SIG-M5 treated with dmso at 0.1 percent for 504 hours (cell line): ENCODE data around the gene PSENEN.
"Not testable (repeated sequence)": the region's sequence is repeated elsewhere in the genome, so short reads cannot be mapped to it uniquely, and the experiment has no call there.

Source experiments
- DNase-seq: peaks from one replicate; lab custom pipeline; 2025; ENCODE audit not compliant: unreplicated experiment; lab: John Stamatoyannopoulos, UW

Gene PSENEN

DNA sequence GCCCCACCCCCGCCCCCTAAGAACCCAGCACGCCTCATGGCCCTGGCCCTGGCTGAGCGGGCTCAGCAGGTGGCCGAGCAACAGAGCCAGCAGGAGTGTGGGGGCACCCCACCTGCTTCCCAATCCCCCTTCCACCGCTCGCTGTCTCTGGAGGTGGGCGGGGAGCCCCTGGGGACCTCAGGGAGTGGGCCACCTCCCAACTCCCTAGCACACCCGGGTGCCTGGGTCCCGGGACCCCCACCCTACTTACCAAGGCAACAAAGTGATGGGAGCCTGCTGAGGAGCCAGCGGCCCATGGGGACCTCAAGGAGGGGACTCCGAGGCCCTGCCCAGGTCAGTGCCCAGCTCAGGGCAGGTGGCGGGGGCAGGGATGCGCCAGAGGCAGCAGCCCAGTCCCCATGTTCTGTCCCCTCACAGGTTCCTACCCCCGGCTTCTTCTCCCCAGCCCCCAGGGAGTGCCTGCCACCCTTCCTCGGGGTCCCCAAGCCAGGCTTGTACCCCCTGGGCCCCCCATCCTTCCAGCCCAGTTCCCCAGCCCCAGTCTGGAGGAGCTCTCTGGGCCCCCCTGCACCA lies 41.9 kb downstream of the PSENEN start:
- DNase-seq: no peak

- no peak for DNase-seq
Observed at GRCh38 chr19:35788205-35788960, 42.9 kb downstream of the PSENEN start.

DNA sequence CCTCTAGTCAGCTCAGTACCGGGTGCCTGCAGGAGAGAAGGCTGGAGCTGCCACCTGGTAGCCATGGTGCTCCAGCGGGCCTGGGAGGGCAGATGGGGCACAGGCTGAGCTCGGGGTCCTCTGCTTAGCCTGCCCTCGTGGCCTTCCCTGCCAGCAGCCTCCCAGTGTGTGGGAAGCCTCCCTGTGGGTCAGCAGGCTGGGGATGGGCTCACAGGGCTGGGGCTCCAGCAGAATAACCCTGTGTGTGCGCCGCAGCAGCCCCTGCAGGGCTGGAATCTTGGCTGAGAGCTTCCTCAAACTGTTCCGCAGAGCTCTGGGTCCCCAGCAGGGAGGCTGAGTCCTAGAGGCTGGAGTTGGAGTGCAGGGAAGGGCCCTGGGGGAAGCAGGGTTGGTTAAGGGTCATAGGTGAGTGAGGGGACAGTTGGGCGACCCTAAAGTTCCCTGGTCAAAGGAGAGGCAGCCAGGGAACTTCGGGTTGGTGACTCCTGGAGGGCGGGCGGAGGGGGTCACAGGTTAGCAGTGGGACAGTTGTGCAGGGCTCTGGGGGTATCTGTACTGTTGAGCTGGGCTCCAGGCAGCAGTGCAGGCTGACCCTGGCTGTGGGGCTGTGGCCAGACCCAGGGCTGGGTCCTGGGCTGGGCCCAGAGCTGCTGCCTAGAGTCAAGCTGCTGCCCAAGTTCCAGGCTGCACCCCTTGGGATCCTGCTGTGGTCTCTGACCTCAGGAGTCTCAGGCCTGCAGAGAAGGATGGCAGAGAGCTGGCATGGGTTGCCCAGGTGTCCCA lies 43.9 kb downstream of the PSENEN start:
- DNase-seq: no peak

DNA sequence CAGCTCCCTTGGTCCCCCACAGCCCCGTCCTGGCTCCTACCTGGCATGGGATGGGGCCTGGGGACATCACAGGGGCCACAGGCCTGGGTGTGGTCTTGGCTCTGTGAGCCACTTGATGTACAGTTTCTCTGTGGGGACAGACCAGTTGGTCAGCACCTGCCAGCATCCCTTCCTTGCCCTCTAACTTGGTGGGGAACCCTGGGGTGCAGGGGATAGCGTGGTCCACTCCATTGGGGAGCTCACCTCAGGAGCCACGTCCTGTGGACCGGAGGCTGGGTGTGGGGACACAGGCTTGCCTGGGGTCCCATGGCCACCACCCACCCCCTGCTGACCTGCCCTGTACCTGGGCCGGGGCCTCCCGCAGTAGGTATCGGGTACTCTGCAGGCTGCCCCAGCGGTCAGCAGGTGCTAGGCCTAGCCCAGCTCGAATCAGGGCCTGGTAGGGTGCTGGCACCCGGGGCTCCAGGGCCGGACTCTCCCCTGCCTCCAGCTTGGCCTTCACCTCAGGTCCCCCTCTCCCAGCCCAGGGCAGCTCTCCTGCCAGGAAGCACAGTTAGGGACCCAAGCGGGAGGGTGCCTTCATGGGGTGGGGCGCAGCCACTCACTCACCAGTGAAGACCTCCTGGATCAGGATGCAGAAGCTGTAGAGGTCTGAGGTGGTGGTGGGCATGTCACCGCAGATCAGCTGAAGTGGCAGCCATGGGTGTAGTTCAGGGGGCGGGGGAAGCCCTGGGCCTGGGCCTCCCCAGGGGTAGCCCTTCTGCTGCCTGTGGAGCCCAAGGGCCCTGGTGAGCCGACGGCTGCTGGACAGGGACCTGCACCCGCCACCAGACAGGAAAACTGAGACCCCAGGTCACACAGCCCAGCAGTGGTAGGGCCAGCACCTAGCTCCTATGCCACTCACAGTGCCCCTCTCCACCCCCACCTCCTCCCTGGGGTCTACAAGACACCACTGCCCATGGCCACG lies 44.8 kb downstream of the PSENEN start:
- no peak for DNase-seq

DNA sequence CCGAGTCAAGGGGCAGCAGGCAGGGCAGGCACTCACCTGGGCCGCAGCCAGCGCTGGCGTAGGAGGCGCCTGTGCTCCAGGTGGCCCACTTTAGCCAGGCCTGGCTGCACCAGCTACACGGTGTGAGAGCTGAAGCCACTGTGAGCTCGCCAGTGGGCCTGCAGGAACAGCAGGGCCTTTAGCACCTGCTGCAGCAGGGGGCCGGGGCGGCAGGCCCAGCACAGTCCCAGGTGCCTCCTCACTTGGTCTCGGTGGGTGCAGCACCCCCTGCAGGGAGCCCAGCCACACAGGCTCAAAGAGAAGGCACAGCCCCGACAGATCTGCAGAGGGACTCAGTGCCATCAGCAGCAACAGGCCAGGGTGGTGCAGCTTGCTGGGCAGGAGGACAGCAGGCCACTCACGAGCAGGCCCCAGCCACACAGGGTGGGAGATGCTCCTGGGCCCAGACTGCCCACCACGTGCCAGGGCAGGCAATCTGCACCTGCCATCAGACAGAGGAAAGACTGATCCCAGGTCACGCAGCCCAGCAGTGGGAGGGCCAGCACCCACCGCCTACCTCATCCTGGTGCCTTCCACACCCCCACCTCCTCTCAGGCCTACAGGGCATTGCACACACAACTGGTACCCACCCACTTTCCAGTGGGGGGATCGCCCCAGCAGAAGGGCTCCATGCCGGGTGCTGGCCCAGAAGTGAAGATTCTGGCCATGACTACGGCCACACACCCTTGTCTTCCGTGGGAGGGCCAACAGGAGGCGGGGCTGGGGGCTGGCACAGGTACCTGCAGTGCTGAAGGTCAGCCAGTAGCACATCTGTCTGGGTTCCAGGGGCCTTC lies 45.7 kb downstream of the PSENEN start:
- no peak for DNase-seq

DNA sequence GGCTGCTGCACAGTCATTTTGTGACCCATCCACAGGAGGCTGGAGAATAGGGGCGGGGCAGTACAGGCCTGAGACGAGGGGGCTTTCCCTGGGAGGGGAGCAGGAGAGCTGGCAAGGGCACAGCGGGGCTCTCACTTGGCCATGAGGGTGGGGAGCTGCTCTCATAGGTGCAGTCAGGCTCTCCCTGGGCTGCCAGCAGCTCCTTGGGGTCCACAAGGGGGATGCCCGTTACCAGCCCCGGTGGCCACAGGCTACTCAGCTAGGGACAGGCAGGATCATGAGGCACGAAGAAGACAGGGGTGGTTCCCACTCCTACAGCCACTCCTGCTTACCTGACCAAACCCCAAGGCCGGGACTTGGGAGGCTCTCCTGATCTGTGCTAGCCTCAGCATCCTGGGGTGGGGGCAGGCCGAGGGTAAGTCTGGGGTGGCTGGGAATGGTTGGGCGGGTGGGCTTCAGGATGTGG lies 46.4 kb downstream of the PSENEN start:
- DNase-seq: no peak

DNA sequence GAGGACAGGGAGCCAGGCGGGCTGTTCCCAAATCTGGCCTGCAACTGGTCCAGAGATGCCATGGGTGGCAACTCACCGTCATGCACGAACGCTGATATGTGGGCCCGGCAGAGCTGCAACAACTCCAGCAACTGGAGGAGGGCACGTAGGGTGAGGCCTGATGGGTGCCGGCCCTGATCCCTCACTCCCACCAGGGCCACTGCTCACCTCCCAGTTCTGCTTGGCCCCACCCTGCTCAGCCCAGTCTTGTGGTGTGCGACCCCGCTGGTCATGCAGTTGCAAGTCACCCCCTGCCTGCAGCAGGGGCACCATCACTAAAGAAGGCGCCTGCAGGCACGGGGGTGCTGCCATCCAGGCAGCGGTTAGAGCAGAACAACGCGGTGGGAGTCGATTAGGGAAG lies 46.9 kb downstream of the PSENEN start:
- DNase-seq: no peak

GRCh38 chr19:35792888-35793287 lies 47.4 kb downstream of the PSENEN start:
- DNase-seq: no peak

- DNase-seq: no peak
Observed at GRCh38 chr19:35793381-35794165, 48.1 kb downstream of the PSENEN start.

DNA sequence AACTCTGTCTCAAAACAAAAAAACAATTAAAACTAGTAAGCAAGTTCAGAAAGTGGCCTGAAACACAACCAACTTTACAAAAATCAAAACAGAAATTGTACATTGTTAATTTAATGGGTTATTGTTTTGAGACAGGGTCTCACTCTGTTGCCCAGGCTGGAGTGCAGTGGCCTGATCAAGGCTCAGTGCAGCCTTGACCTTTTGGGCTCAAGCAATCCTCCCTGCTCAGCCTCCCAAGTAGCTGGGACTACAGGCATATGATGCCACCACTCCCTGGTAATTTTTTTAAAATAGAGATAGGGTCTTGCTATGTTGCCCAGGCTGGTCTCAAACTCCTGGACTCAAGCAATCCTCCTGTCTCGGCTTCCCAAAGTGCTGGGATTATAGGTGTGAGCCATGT lies 50.1 kb downstream of the PSENEN start:
- DNase-seq: not testable (repeated sequence)
